ENCODE data around the gene CCND3. TPM values are rescaled to one million over a fixed set of nuclear protein-coding genes. Genes with fewer than 3 reads are reported as not detected.
"Not testable (repeated sequence)": the region's sequence is repeated elsewhere in the genome, so short reads cannot be mapped to it uniquely, and the experiment has no call there.

The CCND3 gene
- polyA plus RNA-seq, 3 donors = 25.9 to 32.8 (median 32.7) TPM

GRCh38 chr6:41958022-41958856, 16.6 kb upstream of the CCND3 start:
- DNase-seq = no peak

DNA sequence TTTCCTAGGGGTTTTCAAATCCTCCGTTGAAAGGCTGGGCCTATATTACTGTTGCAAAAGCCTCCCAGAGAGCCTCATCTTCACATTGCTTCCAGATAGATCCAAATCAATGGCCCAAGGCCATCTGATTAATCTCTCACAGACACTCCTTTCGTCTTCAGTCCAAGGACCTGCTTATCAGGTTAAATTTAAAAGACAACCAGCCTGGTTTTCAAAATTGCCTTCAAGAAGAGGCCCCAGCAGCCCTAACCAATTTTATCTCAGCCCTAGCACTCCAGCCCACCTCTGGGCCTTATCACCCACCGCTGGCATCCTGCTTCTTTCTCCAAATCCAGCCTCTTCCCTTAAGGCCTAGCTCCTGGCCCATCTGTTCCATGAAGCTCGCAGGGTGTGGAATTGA, 15.5 kb upstream of the CCND3 start:
- DNase-seq = no peak

GRCh38 chr6:41955412-41955811, 13.8 kb upstream of the CCND3 start:
- no peak for DNase-seq

- no peak for DNase-seq
Measured at GRCh38 chr6:41954668-41955067, 13.1 kb upstream of the CCND3 start.

- DNase-seq = no peak
Measured at GRCh38 chr6:41947581-41948220, 6.1 kb upstream of the CCND3 start.

- DNase-seq = no peak
Measured at GRCh38 chr6:41943456-41943855, 1.8 kb upstream of the CCND3 start.

DNA sequence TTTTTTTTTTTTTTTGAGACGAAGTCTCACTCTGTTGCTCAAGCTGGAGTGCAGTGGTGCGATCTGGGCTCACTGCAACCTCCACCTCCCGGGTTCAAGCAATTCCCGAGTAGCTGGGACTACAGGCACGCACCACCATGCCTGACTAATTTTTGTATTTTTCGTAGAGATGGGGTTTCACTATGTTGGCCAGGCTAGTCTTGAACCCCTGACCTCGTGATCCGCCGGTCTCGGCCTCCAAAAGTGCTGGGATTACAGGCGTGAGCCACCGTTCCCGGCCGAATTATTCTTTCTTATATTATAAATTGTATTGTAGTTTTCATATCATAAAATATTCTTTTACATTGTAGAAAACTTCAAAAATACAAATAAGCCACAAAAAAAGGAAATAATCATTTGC, 1.3 kb upstream of the CCND3 start:
- DNase-seq = not testable (repeated sequence)

- no peak for DNase-seq
Measured at GRCh38 chr6:41942067-41942851, 651 bp upstream of the CCND3 start.

GRCh38 chr6:41940759-41941279, 789 bp downstream of the CCND3 start:
- DNase-seq = no peak

DNA sequence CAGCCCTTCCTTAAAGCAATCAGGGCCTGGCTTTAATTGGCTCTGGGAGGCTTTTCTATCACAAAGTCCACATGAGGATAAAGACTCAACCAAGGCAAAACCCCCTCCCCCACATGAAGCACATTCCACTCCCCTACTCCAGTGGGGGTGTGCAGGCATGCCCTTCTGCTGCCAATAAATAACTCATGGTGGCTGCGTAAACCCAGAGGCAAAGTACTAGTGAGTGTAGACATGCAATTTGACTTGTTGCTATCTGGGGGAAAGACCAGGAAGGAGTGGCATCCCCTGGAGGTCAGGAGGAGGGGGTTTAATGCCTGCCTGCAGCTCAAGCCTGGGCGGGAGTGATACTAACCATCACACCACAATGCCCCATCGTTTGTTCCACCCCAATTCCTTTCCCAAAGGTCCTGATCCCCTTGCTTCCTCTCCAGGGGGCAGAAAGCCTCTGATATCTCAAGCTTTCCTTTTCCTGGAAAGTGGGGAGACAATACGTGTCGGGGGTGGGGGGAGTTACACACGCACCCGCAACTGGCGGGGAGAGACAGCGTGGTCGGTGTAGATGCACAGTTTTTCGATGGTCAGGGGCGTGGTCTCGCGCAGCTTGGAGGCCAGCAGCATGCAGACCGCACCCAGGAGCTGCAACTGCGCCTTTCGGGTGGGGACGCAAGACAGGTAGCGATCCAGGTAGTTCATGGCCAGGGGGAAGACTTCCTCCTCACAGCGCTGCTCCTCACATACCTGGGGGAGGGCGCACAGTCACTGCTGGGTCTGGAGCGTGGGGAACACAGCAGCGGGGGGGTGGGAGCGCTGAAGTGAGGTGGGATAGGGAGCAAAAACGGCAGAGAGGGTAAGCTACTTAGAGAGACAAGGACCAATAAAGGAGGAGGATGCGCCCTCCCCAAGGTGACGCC, 1.5 kb downstream of the CCND3 start:
- DNase-seq = no peak

DNA sequence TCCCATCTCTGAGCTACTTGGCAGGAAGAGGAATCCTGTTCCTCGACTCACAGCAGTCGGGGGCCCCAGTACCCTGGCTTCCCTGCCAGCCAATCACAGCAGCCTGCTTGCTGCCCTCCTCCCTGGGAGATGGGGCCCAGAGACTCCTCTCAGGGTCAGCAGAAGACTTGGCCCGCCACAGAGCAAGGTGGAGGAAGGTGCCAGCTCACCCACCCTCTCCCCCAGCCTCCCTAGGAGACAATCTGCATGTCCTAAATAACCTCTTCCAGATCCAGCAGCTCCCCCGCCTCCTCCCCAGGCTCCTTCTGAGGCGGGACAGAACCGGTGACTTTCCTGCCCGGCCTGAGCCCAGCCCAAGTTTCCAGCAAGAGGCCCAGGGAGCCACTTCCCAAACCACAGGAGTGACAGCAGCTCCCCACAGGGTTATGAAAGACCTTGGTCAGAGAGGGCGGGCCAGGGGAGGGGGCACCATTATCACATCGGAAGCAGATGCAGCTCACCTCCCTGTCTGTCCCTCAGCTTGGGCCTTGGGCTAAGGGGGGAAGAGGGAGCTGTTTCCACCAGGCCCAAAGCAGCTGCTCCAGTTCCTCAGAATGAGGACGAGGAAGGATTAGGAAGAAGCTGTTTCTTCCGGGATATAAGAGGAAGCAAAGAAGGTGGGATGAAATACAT, 2.3 kb downstream of the CCND3 start:
- DNase-seq = no peak

DNA sequence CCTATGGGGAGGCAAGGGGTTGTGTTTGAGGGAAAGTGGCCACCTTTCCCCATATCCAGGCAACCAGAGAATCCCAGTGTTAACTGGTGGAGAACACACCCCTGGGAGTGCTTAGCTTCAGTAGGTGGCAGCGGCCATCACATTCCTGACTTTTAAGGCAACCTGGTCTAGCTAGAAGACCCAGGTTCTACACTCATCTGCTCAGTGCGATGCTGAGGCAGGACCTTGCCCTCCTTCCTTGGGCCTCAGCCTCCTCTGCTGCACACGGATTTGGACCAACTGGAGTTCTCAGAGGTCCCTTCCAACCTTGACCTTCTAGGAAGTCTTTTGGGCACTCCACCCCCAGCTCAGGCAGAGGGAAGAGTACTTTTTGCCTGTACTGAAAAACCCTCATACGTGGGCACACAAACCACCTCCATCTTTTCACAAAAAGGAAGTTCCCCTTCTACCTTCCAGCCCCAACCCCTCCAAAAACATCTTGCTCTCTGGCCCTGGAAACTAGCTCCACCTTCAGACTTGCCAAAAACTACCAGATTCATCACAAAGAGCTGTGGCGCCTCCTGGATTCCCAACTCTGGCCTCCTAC, 2.9 kb downstream of the CCND3 start:
- no peak for DNase-seq

- no peak for DNase-seq
Measured at GRCh38 chr6:41937861-41938574, 3.6 kb downstream of the CCND3 start.

DNA sequence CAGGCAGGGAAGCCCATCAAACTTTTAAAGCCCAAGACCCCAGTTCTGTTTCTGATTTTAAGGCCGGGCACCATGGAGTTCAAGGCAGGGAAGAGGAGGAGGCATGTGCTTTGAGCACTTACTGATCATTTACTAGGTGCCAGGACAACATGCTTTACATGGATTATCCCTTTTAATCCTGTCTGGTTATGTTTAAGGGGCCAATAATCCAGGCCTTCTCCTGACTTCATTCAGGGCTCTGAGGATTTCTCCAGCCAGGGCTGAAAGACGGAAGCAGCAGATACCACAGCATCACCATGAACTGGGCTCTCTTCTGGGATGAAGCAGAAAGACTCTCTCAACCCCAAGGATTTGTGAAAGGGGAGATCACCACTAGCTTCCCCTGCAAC, 4.1 kb downstream of the CCND3 start:
- no peak for DNase-seq

DNA sequence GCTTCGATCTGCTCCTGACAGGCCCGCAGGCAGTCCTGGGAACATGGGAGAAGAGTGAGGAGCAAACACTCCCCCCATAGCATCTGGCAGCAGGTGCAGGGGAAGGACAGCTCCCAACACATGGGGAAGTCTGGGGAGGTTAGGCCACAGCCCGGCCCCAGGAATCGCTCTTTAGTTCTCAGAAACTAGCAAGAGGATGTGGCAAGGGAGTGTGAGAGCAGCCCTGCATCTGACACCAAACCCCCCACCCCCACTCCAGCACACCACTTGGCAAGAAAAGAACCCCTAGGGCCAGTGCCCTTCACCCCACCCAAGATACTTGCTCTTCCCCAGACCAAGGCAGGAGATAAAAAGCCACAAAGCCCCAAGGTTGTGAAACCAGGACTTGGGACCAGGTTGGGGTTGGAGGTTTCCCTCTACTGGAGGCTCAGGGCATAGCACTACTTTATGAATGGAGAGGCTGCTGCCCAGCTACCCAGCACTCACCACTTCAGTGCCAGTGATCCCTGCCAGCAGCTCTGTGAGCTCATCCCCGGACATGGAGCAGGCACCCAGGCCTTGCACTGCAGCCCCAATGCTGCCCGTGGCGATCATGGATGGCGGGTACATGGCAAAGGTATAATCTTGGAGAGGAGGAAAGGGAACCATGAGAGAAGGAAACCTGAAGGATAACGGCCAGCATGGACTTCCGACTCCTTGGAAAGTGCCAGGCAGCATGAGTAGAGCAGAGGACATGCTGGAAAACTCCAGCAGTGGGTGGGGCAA, 5.4 kb downstream of the CCND3 start:
- DNase-seq = no peak

DNA sequence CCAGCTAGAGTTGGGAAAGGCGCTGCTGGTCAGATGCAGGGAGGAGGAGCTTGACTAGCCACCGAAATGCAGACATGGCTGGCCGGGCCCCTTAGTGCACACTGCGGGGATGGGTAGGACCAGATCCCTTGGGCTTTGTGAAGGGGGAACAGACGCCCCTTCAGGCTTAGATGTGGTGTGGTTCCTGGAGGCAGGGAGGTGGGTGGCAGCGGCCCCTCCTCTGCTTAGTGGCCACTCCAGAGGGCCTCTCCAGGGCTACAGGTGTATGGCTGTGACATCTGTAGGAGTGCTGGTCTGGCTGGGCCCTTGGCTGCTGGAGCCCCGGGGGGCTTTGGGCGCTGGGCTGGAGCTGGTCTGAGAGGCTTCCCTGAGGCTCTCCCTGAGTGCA, 5.9 kb downstream of the CCND3 start:
- no peak for DNase-seq

DNA sequence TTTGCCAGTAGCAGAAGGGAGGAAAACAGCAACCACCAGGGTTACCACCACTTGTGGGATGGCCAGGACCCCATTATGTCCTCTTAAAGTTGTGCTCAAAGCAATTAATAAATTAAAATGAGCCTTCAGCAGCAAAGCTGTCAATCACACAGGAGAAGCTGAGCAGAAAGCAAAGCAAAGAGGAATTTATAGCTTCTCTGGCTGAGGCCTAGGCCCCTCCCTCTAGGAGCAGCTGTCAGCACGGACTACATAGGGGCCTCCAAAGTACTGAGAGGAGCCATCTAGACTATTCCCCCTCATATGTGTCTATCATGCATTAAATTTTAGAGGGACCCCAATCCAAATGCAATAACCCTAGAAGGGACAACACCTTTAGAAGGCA, 6.4 kb downstream of the CCND3 start:
- DNase-seq = no peak

DNA sequence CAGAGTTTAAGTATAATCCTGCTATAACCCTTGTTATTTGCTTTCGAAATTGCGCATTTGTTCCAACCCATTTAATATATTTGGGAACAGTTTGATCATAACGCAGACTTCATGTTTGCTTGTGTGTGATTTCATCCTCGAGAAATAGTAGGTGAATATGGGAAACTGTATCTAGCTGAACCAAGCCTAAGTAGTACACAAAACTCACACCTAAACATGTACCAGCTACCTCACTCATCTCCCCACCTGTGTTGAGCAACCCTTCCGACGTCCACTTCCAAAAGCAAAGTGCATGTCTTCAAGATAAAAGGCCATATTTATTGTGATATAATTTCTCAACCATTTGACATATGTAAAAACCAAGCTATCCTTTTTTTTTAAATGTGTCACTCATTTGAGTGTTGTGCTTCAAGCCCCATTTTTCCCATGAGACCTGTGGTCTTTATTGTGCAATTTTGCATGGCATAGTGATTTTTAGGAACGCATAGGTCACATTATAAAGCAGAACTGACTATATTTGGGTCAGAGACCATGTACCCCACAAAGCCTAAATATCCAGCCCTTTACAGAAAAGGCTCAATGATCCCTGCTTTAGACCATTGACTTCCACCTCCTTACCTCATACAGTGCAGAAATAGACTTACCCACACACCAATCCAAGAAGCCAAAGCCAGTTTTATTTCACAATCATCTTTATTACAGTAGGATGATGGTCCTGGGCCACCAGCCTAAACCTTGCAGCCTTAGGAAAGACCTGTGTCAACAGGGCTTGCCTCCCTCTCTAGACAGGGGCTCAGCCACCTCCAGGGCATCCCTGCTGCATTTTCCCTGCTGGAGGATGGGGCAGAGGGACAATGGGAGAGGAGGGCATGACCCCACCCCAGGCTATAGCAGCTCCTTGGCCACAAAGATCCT, 7.1 kb downstream of the CCND3 start:
- no peak for DNase-seq

Measured in renal pelvis (tissue), 4 donors.